GM12864 (cell line): Measurements from ENCODE around the gene CLEC11A.

Experiments
- DNase-seq: peaks from one replicate; pipeline ENCODE4 v3.0.0-alpha.2; 2011; ENCODE audit warnings: low read depth
- H3K4me3 ChIP-seq: 2 replicates; pipeline ENCODE4 v1.5.1; 2011; ENCODE audit warnings: mild to moderate bottlenecking, low read depth, low read length, control low read depth
- TF ChIP-seq, protein P1 (sequence below): IDR thresholded peaks from 2 replicates; pipeline ENCODE4 v1.5.1; 2011; ENCODE audit warnings: low read depth, mild to moderate bottlenecking, moderate library complexity, low read length, control low read depth, inconsistent platforms; ENCODE audit errors: missing control alignments

Gene CLEC11A

GRCh38 chr19:50697414-50698124 lies 25.6 kb upstream of the CLEC11A start:
- H3K4me3 ChIP-seq: no peak overlapping the region
- no peak for DNase-seq
- TF ChIP-seq, protein P1, sequence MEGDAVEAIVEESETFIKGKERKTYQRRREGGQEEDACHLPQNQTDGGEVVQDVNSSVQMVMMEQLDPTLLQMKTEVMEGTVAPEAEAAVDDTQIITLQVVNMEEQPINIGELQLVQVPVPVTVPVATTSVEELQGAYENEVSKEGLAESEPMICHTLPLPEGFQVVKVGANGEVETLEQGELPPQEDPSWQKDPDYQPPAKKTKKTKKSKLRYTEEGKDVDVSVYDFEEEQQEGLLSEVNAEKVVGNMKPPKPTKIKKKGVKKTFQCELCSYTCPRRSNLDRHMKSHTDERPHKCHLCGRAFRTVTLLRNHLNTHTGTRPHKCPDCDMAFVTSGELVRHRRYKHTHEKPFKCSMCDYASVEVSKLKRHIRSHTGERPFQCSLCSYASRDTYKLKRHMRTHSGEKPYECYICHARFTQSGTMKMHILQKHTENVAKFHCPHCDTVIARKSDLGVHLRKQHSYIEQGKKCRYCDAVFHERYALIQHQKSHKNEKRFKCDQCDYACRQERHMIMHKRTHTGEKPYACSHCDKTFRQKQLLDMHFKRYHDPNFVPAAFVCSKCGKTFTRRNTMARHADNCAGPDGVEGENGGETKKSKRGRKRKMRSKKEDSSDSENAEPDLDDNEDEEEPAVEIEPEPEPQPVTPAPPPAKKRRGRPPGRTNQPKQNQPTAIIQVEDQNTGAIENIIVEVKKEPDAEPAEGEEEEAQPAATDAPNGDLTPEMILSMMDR: no peak

GRCh38 chr19:50701367-50701985 lies 21.7 kb upstream of the CLEC11A start:
- TF ChIP-seq, protein P1: no peak
- DNase-seq: no peak
- no peak overlapping the region for H3K4me3 ChIP-seq

DNA sequence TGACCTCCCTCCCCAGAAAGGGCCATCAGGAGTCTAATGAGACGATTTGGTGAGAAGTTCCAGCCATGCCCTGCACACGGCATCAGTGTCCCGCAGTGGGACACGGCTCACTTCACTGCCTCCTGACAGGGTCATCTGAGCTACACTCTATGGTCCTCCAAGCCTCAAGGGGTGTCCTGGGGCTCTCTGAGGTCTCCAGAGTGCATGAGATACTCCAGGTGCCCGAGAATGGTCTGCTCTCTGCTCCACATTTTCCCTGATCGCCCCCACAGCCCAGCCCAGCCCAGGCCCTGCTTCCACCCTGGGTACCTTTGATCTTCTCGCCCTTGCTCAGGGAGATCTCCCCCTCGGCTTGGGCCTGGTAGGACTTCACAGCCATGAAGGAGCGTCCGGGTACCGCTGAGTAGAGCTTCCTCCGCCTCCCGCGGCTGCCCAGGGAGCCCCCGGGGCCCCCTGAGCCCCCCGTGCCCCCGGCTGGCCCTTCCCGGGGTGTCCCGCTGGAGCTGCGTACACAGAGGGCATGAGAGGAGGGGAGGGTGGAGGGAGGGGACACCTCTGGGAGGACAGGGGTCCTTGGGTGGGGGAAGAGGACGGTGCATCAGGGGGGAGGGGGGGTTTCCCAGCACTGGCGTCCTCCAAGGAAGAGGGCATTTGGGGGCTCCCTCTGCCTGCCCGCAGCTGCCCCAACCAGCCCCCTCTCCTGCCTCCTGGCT lies 20.9 kb upstream of the CLEC11A start:
- TF ChIP-seq, protein P1: no peak
- no peak for DNase-seq
- no peak overlapping the region for H3K4me3 ChIP-seq

- TF ChIP-seq, protein P1: no peak
- no peak for DNase-seq
- H3K4me3 ChIP-seq: no peak overlapping the region
Observed at GRCh38 chr19:50702871-50703829, 20.0 kb upstream of the CLEC11A start.

- TF ChIP-seq, protein P1: no peak
- no peak for DNase-seq
- no peak overlapping the region for H3K4me3 ChIP-seq
Observed at GRCh38 chr19:50703915-50704796, 19.0 kb upstream of the CLEC11A start.
